Fibroblast of lung (primary cell): ENCODE results near the gene LILRB5.

ENCODE experiments used
- EZH2 ChIP-seq: IDR thresholded peaks from 2 replicates; pipeline ENCODE4 v1.5.1; 2012; ENCODE audit warnings: low read length, control low read depth, mild to moderate bottlenecking; ENCODE audit errors: missing control alignments
- TF ChIP-seq, protein P1 (sequence below), 2 donors: IDR thresholded peaks in 1 of 2; conservative IDR thresholded peaks in 1 of 2; 1 replicate in 1 of 2; 2 replicates in 1 of 2; pipeline ENCODE4 v1.5.1; 2011 to 2012; ENCODE audit warnings: low read length in 2 of 2, control low read depth in 1 of 2, inconsistent platforms in 1 of 2, low read depth in 1 of 2, mild to moderate bottlenecking in 1 of 2

DNA sequence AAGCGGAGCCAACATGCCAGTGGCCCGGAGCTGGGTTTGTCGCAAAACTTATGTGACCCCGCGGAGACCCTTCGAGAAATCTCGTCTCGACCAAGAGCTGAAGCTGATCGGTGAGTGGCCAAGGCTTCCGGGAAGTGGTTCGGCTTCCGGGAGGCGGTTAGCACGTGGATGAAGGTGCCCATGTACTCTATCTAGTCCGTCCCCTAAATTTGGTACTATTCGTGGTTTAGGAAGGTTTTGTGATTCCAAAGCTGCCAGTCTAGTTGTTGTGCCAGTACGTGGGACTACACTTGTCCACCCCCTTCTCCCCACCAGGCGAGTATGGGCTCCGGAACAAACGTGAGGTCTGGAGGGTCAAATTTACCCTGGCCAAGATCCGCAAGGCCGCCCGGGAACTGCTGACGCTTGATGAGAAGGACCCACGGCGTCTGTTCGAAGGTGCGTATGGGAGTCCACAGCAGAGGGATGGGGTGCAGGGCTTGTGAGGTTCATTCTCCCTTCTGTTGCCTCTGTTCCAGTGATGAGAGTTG lies 55.8 kb downstream of the LILRB5 start:
- TF ChIP-seq, protein P1, sequence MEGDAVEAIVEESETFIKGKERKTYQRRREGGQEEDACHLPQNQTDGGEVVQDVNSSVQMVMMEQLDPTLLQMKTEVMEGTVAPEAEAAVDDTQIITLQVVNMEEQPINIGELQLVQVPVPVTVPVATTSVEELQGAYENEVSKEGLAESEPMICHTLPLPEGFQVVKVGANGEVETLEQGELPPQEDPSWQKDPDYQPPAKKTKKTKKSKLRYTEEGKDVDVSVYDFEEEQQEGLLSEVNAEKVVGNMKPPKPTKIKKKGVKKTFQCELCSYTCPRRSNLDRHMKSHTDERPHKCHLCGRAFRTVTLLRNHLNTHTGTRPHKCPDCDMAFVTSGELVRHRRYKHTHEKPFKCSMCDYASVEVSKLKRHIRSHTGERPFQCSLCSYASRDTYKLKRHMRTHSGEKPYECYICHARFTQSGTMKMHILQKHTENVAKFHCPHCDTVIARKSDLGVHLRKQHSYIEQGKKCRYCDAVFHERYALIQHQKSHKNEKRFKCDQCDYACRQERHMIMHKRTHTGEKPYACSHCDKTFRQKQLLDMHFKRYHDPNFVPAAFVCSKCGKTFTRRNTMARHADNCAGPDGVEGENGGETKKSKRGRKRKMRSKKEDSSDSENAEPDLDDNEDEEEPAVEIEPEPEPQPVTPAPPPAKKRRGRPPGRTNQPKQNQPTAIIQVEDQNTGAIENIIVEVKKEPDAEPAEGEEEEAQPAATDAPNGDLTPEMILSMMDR (conservative IDR thresholded peaks at IDR 0.05 in 1 of 2, IDR thresholded peaks at IDR 0.05 in 1 of 2; ENCODE audit: low read depth in 1 of 2, low read length in 2 of 2): no peak
- TF ChIP-seq EZH2: no peak
